ENCODE data around the gene GRIN2D. TPM values are rescaled to one million over a fixed set of nuclear protein-coding genes. Genes with fewer than 3 reads are reported as not detected.

Gene GRIN2D
- under 1 TPM; 0.07 to 0.34 (median 0.15) TPM for polyA plus RNA-seq

DNA sequence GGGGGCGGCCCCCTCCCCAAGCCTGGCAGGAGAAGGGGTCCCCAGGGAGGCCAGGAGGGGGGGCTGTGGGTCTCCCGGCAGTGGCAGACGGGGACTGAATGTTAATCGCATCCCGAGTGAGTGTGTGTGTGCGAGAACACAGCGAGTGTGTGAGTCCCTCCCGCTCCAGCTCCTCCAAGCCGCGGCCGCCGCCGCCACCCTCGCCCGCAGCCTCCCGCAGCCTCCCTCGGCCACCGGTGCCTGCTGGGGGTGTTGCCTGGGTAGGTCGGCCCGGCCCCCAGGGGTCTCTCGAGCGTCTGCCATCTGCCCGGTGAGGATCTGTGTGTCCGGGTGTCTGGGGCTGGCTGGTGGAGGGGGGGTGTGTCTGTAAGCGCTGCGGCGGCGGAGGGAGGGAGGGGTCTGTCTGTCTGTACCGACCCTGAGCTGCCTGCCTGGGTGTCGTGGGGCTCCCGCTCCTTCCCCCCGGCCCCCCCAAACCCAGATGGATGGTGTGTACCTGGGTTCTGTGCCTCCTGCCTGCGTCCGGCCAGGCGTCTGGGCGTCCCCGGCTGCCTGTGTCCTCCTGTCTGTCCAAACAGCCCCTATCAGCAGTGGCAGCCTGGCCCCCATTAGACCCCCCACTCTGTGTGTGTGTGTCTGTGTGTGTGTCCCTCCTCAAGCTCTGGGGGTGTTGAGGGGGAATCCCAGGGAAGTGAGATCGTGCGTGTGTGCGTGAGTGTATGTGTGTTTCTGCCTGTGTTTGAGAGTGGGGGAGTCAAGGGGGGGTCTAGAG lies at the start of gene GRIN2D:
TSS of gene GRIN2D (plus strand) at position 110 of the 772 bp plus-strand sequence. CDS start 4,725 bp downstream, outside the sequence.
- H3K27ac ChIP-seq (ENCODE audit: low read depth, low read length): no peak within 1 kb of the TSS
- 1 to 3% (median 2%) methylated on average over 37 to 40 of the region's 40 CpGs for WGBS, 3 donors

DNA sequence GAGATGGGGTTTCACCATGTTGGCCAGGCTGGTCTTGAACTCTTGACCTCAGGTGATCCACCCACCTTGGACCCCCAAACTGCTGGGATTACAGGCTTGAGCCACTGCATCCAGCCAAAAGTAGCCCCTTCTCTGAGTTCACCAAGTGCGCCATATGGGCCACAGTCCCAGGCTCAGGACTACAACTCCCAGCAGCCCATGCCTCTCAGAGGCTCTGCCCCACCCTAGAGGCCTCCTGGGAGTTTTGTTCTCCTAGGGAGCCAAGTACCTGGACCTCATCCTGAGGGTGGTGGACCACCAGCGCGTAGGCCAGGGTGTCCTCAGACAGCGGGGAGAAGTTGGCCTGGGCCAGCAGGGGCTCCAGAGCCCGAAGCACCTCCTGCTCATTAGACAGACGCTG lies 48.6 kb upstream of the GRIN2D start:
- no peak overlapping the region for H3K27ac ChIP-seq (ENCODE audit: low read depth, low read length)
- 97 to 99% (median 98%) methylated on average over 6 of the region's 6 CpGs for WGBS, 3 donors

DNA sequence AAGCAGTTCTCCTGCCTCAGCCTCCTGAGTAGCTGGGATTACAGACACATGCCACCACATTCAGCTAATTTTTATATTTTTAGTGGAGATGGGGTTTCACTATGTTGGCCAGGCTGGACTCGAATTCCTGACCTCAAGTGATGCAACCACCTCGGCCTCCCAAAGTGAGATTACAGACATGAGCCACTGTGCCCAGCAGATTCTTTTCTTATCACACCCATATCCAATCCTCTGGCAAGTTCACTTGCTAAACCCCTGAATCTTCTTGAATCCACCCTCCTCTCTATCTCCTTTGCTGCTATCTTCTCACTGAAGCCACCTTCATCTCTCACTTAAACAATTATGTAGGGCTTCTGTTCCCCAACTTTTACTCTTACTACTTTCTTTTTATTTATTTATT lies 47.3 kb upstream of the GRIN2D start:
- 71 to 95% (median 82%) methylated on average over 2 of the region's 2 CpGs for WGBS, 3 donors
- H3K27ac ChIP-seq (ENCODE audit: low read depth, low read length): no peak overlapping the region

DNA sequence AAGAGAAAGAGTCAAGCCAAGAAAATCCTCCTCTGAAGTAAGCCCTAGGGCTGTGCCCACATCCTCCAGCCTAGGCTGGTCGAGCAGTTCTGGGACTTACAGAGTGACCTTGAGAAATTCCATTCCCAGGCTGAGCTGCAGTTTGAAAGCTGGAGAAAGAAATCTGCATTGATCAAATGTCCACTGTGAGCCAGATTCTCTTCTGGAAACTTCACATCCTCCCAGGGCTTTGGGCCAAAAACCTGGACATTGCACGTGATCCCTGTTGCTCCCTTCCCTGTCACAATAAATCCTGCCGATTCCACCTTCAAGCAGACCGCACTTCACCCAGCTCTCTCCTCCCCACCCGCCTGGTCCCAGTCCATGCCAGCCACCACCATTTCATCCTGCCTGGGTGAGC lies 45.4 kb upstream of the GRIN2D start:
- WGBS, 3 donors: 18 to 65% (median 65%) methylated on average over 5 of the region's 5 CpGs
- H3K27ac ChIP-seq (ENCODE audit: low read depth, low read length): no peak overlapping the region

DNA sequence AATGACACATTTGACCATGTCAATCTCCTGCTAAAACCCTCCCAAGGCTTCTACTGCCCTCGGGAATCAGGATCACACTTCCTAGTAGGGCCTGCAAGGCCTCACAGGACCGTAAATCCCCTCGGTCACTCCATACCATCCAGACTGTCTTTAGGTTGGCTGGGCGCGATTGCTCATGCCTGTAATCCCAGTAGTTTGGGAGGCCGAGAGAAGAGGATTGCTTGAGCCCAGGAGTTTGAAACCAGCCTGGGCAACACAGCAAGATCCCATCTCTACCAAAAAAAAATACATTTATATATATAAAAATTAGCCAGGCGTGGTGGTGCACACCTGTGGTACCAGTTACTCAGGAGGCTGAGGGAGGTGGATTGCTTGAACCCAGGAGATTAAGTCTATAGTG lies 44.7 kb upstream of the GRIN2D start:
- 89 to 92% (median 90%) methylated on average over 7 of the region's 7 CpGs for WGBS, 3 donors
- no peak overlapping the region for H3K27ac ChIP-seq (ENCODE audit: low read depth, low read length)

DNA sequence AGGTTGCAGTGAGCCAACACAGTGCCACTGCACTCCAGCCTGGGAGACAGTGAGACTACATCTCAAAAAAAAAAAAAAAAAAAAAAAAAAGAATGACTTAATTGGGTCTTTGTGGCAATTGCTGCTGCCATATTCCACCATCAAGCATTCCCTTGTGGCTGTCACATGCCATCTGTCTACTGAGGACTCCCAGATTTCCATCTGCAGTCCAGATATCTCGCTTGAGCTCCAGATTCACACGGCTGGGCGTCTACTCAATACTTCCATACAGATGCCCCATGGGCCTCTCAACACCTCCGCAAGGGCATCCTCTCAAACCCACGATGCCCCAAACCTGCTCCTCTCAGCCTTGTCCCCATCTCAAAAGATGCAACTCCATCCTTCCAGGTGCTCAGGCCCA lies 42.6 kb upstream of the GRIN2D start:
- no peak overlapping the region for H3K27ac ChIP-seq (ENCODE audit: low read depth, low read length)
- 91 to 97% (median 93%) methylated on average over 5 of the region's 5 CpGs for WGBS, 3 donors

DNA sequence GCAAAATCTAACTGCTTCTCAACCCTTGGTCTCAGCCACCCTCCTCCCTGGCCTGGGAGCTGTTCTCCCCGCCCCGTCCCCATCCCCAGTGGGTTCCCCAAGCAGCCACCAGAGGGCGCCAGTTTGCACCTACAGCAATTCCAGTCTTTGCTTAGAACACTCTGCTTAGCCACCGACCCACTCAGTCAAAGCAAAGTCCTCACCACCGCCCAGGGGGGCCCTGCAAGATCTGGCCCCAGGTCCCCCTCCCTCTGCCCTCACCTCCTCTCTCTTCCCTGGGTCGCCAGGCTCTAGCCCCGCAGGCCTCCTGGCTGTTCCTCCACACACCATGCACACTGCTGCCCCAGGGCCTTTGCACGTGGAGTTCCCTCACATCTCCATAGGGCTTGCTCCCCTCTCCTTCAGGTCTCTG lies 42.1 kb upstream of the GRIN2D start:
- 44 to 51% (median 45%) methylated on average over 8 of the region's 8 CpGs for WGBS, 3 donors

DNA sequence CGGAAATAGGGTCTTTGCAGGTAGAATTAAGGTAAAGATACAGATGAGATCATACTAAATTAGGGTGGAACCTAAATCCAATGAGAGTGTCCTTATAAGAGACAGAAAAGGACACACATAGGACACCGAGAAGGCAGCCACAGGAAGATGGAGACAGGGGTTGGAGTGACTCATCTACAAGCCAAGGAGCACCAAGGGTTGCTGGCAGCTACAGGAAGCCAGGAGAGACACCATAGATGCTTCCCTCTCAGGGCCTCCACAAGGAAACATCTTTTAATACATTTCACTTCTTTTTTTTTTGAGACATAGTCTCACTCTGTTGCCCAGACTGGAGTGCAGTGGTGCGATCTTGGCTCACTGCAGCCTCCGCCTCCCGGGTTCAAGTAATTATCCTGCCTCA lies 39.8 kb upstream of the GRIN2D start:
- WGBS, 3 donors: 87 to 92% (median 89%) methylated on average over 5 of the region's 5 CpGs

More for the DNA sequence above, 42.1 kb upstream of the GRIN2D start:
- no peak overlapping the region for H3K27ac ChIP-seq (ENCODE audit: low read depth, low read length)

DNA sequence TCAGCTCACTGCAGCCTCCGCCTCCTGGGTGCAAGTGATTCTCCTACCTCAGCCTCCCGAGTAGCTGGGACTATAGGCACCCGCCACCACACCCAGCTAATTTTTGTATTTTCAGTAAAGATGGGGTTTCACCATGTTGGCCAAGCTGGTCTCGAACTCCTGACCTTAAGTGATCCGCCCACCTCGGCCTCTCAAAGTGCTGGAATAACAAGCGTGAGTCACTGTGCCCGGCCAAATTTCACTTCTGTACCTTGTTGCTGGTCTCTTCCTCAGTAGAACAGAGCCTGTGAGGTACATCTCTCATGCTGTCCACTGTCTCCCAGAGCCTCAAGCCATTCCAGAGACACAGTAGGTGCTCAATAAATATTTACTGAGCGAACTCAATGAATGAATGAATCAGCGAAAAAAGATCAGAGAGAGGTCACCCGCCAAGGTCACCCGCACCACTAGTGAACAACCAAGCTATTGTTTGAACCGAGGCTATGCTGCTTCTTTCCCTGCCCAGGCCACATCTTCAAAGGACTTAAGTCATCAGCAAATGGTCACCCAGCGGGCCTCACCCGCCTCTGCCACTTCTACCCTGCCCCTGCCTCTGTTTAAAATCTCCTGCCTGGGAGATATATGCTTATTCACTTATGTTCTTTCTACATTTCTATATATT lies 39.0 kb upstream of the GRIN2D start:
- 81 to 93% (median 89%) methylated on average over 15 of the region's 15 CpGs for WGBS, 3 donors
- H3K27ac ChIP-seq (ENCODE audit: low read depth, low read length): no peak overlapping the region

More for the DNA sequence above, 39.8 kb upstream of the GRIN2D start:
- no peak overlapping the region for H3K27ac ChIP-seq (ENCODE audit: low read depth, low read length)

DNA sequence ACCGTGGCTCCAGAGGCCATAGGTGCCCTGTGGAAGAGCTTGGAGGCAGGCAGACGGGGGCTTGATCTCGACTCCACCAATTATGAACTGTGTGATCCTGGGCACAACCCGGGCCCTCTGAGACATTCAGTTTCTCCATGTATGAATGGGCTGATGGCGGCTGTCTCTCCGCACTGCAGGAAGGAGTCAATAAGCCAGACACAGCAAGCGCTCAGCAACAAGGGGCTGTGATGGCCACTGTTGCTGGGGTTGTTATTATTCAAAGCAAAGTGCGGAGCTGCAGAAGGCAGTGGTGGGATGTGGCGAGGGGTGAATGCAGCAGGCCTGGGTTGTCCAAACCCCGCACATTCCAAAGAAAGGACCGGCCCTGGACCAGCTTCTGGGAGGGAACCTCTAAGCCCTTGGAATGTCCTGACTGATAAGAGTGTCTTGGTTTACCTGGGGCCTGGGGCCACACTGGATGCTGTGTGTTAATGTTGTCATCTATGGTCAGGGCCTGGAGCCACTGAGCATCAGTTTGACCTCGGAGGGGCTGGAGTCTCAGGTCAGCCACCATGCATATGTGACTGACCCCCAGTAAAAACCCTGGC lies 38.0 kb upstream of the GRIN2D start:
- H3K27ac ChIP-seq (ENCODE audit: low read depth, low read length): no peak overlapping the region
- 86 to 91% (median 87%) methylated on average over 12 of the region's 12 CpGs for WGBS, 3 donors

DNA sequence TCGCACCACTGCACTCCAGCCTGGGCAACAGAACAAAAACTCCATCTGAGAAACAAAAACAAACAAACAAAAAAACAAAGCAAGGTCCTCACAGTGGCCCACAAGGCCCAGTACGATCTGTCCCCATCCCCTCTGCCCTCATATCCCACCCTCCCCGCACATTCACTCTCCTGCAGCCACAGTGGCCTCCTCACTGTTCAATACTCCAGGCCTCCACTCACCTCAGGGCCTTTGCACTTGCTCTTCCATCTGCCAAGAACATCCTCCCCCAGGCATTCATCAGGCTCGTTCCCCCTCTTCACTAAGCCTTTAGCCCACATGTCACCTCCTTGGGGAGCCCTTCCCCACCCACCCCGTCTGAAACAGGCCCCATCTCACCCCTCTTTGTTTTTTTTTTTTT lies 34.3 kb upstream of the GRIN2D start:
- WGBS, 3 donors: 90 to 96% (median 93%) methylated on average over 5 of the region's 5 CpGs
- no peak overlapping the region for H3K27ac ChIP-seq (ENCODE audit: low read depth, low read length)

DNA sequence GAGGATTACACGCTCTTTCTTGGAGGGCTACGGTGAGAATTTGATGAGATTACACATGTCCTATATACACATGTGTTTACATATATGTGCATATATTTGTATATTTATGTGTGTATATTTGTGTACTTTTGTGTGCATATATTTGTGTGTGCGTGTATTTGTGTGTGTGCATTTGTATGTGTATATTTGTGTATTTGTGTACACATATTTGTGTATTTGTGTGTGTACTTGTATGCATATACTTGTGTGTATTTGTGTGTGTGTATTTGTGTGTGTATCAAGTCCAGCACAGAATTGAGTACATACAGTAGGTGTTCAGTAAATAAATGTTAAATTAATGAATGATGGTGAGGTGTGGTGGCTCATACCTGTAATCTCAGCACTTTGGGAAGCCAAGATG lies 31.6 kb upstream of the GRIN2D start:
- H3K27ac ChIP-seq (ENCODE audit: low read depth, low read length): no peak overlapping the region
- 93 to 99% (median 96%) methylated on average over 3 of the region's 3 CpGs for WGBS, 3 donors

DNA sequence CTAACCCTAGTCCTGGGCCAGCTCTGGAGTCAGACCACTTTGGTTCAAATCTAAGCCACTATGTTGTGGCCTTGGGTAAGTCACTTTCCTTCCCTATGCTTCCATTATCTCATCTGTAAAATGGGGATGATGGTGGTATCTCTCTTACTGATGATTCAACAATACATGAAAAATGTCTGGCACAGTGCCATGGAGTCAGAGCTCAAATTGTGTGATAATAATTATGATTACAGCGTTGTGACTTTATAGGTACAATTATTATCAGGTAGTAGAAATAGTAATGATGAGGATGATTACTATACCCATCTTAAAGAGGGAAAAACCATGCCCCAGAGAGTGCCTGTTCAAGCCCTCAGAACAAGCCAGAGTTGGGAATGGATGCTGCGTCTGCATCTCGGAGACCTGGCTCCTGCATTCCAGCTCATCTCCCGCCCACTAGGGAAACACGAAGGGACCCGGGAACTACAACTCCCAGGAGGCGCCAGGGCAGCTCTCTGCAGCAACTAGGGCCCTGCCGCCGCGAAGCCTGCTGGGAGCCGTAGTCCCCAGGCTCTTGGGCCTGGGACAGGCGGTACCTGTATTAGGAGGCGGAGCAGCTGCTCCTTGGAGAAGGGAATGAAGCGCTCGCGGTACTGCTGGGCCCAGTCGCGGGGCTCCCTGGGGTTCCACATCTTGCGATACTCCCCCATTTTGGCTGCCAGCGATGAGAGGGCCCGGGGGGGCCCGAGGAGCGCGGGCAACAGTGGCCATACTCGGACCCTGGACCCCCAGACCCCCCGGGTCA lies 30.6 kb upstream of the GRIN2D start:
- H3K27ac ChIP-seq (ENCODE audit: low read depth, low read length): peak overlapping the region; percentile 9
- whole genome bisulfite sequencing, 3 donors: 4 to 5% (median 4%) methylated on average over 26 of the region's 26 CpGs

DNA sequence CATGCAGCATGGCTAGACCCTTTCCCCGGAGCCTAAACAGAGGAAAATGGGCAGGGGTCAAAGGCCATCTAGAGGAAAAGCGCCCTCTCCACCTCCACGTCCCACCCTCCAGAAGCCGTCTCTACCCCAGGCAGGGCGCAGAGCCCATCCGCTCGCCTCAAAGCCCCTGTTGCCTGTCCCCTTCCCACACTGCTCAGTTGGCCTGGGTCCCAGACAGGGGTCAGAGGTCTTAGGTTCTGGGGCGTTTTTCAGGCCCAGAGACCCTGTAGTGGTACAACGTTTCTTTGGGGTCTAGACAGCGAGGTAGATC lies 30.0 kb upstream of the GRIN2D start:
- peak overlapping the region; percentile 9 for H3K27ac ChIP-seq (ENCODE audit: low read depth, low read length)
- WGBS, 3 donors: 1 to 2% (median 2%) methylated on average over 10 of the region's 10 CpGs

DNA sequence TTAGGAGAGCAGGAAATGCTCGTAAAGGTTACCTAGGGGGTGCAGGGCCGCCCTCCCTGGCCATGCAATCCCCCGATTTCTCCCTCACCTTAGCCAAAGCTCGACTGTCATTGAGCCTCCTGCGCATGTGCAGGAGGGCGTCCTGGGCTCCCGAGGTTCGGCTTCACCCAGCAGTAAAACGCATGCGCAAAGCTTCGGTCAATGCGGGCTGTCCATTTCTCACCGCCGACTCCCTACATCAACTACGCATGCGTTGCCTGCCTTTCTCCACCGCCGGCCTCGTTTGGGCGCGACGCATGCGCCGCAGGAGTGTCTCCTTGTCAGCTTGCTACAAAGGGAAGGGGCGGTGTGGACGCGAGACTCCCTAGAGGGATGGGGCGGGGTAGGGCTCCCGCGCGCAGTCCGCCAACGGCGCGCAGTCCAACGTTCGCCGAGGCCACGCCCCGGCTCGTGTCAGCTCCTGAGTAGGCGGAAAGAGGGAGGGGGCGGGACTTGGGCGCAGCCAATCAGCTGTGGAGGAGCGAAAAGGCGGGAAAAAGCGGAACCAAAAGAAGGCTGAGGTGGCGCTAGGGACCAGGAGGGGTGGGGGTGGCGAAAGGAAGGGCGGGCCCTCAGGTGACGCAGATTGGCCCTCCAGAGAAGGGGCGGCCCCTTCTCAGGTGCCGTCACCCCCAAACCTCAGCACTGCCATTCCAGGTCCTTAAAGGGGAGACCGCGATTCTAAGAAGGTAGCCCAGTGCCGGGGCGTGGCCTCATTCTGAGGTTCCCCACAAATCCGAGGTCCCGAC lies 29.5 kb upstream of the GRIN2D start, which contains the start of the genes SYNGR4 and TMEM143:
TSS of gene SYNGR4 (plus strand) at position 558 of the 788 bp plus-strand sequence. CDS start 1,476 bp downstream, outside the sequence.
TSS of gene TMEM143 (minus strand) at position 131 of the 788 bp plus-strand sequence. CDS start at position 111, 20 bp downstream.
- H3K27ac ChIP-seq (ENCODE audit: low read depth, low read length): peak within 1 kb of the TSS; percentile 9
- 0 to 1% (median 1%) methylated on average over 58 to 59 of the region's 59 CpGs for WGBS, 3 donors

DNA sequence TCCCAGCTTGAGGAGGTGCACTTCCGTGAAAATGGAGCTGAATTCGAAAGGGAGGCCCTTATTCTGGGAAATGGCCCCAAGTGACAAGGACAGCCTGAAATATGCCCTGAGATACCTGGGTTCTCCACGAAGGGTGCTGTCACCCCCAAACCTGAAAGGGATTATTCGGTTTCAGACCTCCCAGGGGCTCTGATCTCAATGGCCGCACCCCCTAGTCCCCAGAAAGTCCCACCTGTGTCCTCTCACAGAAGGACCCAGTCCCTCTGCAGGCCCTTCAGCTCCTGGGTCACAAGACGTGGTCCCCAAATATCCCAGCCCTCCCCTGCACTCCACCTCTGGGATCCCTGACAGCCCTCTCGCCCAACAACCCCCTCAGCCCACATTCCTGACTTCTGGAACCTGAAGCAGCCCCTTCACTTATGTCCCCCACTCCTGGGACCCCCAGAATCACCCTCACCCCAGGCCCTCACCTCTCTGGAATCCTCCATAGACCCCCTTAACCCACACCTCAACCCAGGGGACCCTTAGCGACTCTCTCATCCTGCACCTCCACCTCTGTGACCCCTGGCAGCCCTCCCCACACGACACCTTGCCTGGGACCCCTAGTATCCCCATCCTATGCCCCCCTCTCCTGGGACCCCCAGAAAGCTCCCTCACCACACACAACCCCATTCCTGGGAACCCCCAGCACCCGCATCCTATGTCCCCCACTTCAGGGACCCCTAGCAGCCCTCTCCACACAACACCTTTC lies 28.7 kb upstream of the GRIN2D start:
- WGBS, 3 donors: 63 to 69% (median 67%) methylated on average over 10 of the region's 10 CpGs
- H3K27ac ChIP-seq (ENCODE audit: low read depth, low read length): no peak overlapping the region

DNA sequence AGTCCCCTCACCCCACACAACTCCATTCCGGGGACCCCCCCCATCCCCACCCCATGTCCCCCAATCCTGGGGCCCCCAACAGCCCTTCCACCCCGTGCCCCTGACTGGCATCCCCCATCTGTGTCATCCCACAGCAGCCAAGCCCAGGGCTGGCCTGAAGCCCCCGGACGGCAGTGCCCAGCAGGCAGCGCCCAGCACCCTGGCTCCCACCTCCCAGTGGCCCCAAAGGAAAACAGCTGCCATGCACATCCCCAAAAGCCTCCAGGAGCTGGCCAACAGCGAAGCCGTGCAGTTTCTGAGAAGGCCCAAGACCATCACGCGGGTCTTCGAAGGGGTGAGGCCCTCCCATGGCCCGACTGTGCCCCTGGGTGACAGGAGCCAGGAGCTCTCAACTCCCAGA lies 27.9 kb upstream of the GRIN2D start:
- H3K27ac ChIP-seq (ENCODE audit: low read depth, low read length): no peak overlapping the region
- 92 to 95% (median 92%) methylated on average over 11 of the region's 11 CpGs for WGBS, 3 donors

Data from adipose tissue (tissue), 3 donors.